Epidermal melanocyte (primary cell): ENCODE data around the gene LRRC3C.
A peak's percentile ranks its signal among the peaks of the same experiment; 100 is the strongest.
"Not testable (repeated sequence)": the region's sequence is repeated elsewhere in the genome, so short reads cannot be mapped to it uniquely, and the experiment has no call there.

Experiments
- DNase-seq: peaks from one replicate; pipeline ENCODE4 v3.0.0; 2011; ENCODE audit warnings: low spot score; ENCODE audit not compliant: insufficient read length

Gene LRRC3C

DNA sequence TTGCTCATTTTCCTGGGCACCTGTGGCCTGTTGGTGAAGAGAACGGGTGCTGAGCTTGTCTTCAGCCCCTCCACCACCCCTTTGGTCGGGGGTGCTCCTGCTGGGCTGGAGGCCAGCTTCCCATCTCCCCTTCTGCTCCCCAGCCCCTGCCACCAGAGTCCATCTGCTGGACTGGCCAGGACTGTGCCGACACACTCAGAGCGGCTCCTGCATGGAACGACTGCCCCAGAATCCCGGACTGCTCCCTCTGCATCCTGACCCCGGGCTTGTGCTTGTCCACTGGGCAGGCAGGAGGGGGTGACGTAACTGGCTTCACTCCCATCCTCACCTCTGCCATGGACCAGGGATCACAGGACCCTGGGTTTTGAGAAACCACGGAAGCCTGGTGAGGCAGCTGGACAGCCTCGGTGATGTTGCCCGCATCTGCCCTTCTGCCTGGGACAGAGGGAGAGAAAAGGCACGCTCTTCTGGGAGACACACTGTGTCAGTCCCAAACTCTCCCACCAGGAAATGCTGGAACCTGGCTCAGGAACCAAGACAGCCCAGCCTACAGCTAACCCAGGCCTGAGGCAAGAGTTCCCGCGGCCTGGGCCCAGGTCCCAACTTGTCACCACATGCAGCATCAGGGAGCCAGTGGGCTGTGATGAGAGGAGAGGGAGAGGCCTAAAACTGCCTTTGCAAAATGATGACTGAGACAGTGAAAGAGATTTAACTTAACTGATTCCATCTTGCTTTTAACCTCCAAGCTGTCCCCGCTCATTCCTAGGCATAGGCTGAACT is 19.2 kb downstream of the LRRC3C start:
- DNase-seq, result no peak

DNA sequence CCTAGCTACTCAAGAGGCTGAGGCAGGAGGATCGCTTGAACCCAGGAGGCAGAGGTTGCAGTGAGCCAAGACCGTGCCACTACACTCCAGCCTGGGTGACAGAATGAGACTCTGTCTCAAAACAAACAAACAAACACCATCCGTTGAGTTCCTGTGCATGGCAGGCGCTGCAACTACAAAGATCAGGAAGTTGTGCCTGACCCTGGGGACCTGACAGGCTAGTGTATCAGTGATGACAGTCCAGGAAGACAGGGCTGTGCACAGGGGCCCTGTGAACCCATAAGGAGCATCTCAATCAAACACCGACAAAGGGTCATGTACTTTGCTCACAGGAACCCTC is 20.9 kb downstream of the LRRC3C start:
- not testable (repeated sequence) for DNase-seq

GRCh38 chr17:39949028-39949427 is 21.5 kb downstream of the LRRC3C start:
- no peak for DNase-seq

- no peak for DNase-seq
These were observed 23.4 kb downstream of the LRRC3C start for GRCh38 chr17:39950871-39951348.

DNA sequence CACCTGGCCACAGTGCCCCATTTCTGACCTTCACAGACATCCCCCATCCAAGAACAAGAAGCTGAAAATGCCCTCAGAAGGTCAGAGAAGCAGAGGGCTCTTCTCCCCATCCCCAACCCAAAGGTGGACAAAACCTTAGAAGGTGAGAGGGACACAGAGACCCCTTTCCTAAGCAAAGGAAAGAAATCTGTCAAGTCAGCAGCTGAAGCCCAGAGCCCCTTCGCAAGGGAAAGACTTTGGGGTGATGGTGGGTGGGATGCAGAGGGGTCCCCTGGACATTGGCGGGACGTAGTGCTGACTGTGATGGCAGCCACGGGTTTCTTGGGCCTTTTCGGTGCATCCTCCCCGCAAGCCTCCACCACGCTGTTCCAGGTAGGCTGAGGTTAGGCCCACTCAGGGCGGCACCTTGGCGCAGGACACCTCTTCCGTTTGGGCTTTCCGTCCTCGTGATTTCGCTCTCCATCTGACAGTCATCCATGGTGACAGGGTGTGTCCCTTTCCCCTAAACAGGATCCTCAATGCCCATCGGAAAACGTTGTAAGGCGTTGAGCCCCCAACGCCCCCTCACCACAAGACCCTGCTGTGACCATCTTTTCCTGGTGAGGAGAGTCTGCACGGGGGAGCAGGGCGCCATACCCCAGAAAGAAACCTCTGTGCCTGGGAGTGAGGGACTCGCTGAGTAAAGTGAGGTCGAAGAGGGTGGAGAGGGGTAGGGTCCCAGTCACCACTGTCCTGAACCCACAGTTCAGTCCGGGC is 24.6 kb downstream of the LRRC3C start:
- no peak for DNase-seq

DNA sequence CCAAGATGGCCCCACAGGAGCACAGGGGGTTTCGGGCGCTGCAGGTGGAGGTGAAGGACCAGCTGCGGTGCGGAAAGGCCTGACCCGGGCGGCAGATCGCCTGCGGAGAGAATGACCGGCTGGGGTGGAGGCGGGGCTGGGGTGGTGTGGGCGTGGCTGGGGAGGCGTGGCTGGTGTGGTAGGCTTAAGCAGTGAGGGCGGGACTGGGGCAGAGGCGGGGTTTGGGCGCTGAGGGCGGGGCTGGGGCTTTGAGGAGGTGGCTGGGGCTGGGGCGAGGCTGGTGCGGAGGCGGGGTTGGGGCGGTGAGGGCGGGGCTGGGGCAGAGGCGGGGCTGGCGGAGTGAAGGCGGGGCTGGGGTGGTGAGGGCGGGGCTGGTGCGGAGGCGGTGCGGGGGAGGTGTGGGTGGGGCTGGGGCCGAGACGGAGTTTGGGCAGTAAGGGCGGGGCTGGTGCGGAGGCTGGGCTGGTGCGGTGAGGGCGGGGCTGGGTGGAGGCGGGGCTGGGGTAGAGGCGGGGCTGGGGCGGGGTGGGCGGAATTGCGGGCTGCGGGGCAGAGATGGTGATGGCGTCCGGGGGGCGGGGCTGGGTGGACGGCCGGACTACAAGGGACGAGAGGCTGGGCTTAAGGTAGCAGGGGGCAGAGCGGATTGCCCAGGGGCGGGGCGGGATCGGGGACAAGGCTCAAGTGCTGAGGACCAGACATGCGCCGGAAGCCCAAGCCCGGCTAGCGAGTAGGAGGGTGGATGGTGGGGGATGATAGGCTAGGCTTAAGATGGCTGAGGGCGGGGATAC is 25.3 kb downstream of the LRRC3C start:
- peak; percentile 91 for DNase-seq

DNA sequence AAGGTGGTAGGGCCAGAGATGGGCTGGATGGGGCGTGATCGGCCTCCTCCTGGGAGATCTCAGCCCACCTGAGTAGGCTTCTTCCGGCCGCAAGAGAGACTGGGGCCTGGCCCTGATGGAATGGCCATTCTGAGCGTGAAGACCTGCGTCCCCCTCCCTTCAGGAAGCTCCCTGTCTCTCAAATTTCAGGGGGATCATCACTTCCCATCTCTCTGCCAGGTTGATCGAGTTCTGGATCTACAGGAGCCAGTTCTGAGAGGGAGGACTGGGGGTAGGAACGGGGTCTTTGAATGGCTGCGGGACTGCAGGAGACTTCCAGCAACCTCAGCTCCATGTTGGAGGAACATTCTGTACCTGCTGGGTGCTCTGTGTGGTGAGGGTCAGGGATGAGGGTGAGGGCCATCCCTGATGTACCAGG is 25.9 kb downstream of the LRRC3C start:
- DNase-seq, result no peak

- no peak for DNase-seq
These were observed 27.3 kb downstream of the LRRC3C start for GRCh38 chr17:39954876-39955275.

- DNase-seq, result no peak
These were observed 28.2 kb downstream of the LRRC3C start for GRCh38 chr17:39955726-39956225.

- DNase-seq, result no peak
These were observed 33.1 kb downstream of the LRRC3C start for GRCh38 chr17:39960524-39961041.

- no peak for DNase-seq
These were observed 35.2 kb downstream of the LRRC3C start, which contains the start of gene GSDMA for GRCh38 chr17:39962642-39963220. Gene GSDMA, plus strand, starts transcription at chr17:39963004. Its CDS starts 2,684 bp downstream, at chr17:39965688.

GRCh38 chr17:39963829-39964228 is 36.3 kb downstream of the LRRC3C start:
- DNase-seq, result no peak

- no peak for DNase-seq
These were observed 37.6 kb downstream of the LRRC3C start for GRCh38 chr17:39965017-39965699.

DNA sequence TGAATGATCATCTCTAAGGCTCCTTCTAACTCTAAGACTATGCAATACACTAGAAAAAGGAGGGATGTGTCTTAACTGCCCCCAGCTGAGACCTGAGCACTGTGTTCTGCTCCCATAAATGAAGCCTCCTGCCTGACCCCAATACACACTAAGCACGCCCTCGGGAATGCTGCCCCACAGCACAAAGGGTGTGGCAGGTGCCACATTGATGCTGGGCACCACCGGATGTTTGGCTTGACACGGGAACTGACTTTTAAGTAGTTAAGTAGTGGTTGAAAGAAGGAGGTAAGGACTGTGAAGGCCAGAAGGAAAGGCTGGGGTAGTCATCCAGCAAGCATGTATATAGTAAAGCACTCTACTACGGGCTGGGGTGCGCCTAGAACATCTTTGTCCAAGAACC is 39.2 kb downstream of the LRRC3C start:
- DNase-seq, result no peak

- DNase-seq, result no peak
These were observed 41.2 kb downstream of the LRRC3C start for GRCh38 chr17:39968761-39969160.

GRCh38 chr17:39969375-39969774 is 41.8 kb downstream of the LRRC3C start:
- DNase-seq, result no peak

- DNase-seq, result no peak
These were observed 42.7 kb downstream of the LRRC3C start for GRCh38 chr17:39970157-39970692.

DNA sequence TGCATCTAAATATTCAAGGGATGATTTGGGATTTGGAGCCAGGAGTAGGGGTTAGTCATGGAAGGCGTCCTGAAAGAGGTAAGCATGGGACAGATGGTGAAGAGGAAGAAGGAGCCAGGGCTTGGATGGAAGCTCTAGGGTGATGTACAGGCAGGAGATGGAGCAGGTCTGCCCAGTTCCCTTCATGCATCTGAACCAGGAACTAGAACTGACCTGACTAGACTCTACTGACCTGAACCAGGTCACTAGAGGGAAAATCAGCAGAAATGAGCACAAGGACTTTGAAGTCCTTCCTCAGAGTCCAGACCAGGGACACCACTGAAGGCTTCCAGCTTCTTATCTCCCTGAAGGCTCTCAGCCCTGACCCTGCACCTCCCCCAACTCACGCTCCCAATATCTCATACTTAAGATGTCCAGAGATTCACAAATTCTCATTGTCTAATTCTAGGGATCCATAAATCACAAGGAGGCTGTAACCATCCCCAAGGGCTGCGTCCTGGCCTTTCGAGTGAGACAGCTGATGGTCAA is 43.6 kb downstream of the LRRC3C start:
- DNase-seq, result no peak

DNA sequence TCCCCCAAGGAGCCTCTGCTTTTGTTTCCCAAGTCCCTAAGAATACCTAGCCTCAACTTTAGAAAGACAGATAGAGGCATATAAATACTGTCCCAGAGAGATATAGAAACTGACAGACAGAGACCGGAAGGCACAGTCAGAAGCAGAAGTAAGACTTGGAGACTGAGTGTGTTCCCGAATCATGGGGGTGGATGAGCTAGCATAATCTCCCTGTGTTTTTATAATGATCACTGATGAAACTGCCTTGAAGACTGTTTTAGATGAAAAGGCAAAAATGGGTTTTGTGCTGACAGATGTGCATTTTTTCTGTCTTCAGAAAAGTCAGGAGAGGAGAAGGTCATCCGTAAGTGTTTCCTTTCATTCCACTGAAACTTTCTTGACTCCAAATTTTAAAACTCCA is 44.7 kb downstream of the LRRC3C start:
- DNase-seq, result no peak

GRCh38 chr17:39973496-39973895 is 46.0 kb downstream of the LRRC3C start:
- no peak for DNase-seq
